ENCODE measurements around the gene SEMA4D. TPM values are rescaled to one million over a fixed set of nuclear protein-coding genes. Genes with fewer than 3 reads are reported as not detected.
A peak's percentile ranks its signal among the peaks of the same experiment; 100 is the strongest.
"Not testable (repeated sequence)": the region's sequence is repeated elsewhere in the genome, so short reads cannot be mapped to it uniquely, and the experiment has no call there.

Gene SEMA4D
- polyA plus RNA-seq, 1 donor from 2014 or later: 35.3 TPM

DNA sequence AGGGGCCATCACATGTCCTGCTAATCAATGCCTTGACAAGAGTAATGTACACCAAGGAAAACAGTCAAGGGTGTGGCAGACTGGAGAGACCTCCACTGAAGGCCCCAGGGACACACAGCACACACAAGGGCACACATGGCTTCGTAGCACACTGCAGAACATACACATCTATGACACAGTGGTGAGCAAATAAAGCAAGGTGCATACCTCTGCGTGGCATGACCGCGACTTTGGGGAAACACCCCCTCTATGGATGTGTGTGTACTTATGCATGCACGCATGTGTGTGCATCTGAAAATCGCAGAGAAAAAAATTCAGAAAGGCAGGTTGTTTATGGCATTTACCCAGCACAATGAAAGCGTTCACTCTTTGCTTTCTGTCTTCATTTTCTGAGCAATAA is 20.5 kb downstream of the SEMA4D start:
- Mint-ChIP-seq H3K9me3 (no peaks in the 10 kb centered on the region), H3K36me3 (peaks cover 2% of the 10 kb centered on the region), H3K27ac (peak overlapping the region; percentile 41 to 78 (median 78)), H3K4me1 (peaks cover 34 to 47% (median 40%) of the 10 kb centered on the region in 3 donors), H3K27me3 (no peaks in the 10 kb centered on the region), H3K4me3 (peak overlapping the region in 3 of 4 donors; percentile 38 to 72 (median 65))

DNA sequence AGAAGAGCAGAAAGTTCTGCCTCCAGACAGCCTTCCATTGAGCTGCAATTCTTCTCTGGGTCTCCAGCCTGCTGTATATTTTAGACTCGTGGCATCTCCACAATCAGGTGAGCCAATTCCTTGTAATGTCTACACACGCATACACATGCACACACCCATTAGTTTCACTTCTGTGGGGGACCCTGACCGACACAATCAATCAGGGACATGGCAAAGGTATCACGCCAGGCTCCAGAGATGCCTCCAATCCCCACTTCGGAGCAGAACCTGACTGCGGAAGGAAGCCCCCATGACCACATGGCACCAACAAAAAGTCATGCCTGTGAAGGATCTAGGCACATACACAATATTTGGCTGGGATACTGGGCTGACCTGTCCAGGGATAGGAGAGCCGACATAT is 21.4 kb downstream of the SEMA4D start:
- H3K4me1 Mint-ChIP-seq: peaks cover 39 to 50% (median 45%) of the 10 kb centered on the region in 3 donors
- H3K27ac Mint-ChIP-seq: peak overlapping the region in 1 of 3 donors; percentile 78
- peaks cover 5% of the 10 kb centered on the region for H3K36me3 Mint-ChIP-seq
- no peaks in the 10 kb centered on the region for H3K9me3 Mint-ChIP-seq
- no peaks in the 10 kb centered on the region for H3K27me3 Mint-ChIP-seq
- peak overlapping the region in 1 of 4 donors; percentile 28 for H3K4me3 Mint-ChIP-seq

DNA sequence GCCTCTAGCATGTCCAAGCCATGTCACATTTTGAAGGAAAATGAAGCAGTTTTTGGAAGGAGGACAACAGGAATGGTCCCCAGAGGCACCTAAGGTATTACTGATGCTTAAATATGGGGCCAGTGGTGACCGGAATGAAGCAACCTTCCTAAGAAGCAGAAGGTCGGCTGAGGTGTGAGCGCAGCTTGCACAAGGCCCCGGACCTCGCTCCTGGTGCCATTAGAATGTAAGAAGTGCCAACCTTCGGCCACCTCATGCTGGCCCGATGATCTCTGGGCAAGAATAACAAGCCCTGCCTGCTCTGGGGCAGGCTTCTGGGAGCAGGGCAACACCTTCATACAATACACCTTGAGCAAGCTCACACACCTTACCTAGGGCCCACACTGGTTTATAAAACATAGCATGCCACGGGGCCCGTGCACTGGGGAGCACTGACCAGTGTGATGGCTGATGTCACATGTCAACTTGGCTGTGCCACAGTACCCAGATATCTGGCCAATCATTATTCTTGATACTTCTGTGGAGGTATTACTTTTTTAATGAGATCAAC is 21.9 kb downstream of the SEMA4D start:
- Mint-ChIP-seq H3K27ac (peak overlapping the region in 1 of 3 donors; percentile 90), H3K4me3 (no peak overlapping the region), H3K9me3 (no peaks in the 10 kb centered on the region), H3K4me1 (peaks cover 40 to 52% (median 45%) of the 10 kb centered on the region in 3 donors), H3K36me3 (peaks cover 5% of the 10 kb centered on the region), H3K27me3 (no peaks in the 10 kb centered on the region)

DNA sequence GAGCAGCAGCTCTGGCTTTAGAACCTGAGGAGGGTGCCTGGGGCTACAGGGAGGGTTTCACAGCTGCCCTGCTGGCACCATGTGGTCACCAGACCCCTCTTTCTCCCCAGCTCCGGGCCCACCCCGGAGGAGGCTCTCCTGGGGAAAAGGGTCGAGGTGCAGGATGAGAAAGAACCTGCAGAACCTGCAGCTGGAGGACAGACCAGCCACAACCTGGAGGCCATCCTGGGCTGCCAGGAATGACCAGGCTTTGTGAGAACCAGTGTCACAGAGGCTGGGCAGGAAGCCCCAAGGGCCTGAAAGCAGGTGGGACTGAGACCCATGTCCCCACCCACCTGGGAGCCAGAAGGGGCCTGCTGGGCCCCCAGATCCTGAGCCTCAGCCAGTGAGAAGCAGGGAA is 23.0 kb downstream of the SEMA4D start:
- Mint-ChIP-seq H3K4me3 (no peak overlapping the region), H3K36me3 (peaks cover 5% of the 10 kb centered on the region), H3K4me1 (peaks cover 49 to 60% (median 54%) of the 10 kb centered on the region in 3 donors), H3K9me3 (no peaks in the 10 kb centered on the region), H3K27ac (no peak overlapping the region), H3K27me3 (no peaks in the 10 kb centered on the region)

DNA sequence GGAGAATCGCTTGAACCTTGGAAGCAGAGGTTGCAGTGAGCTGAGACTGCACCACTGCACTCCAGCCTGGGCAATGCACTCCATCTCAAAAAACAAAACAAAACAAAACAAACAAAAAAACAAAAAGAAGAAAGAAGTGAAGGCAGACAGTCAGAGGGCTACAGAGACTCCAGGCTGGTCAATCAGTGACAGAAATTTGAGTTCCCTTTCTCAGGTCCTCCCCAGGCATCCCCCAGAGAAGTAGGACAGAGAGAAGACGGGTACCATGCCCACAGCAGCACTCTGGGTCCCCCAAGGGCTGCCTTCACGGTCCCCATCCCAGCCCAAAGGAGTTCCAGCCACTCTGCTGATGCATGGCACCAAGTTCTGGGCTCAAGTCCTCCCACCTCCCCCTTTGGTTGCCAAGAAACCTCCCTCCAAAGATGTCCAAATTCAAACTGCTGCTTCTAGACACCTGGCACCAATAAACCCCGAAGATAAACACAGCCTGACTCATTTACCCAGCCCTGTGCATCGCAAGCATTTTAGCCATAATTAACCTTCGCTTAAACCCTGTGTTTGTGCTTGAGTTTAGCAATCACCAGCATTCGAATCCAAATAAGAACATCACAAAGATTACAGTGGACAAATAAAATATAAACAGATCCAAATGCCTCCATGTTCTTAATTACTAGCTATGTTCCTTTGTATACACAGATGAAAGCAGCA is 24.0 kb downstream of the SEMA4D start:
- Mint-ChIP-seq H3K36me3 (peaks cover 5% of the 10 kb centered on the region), H3K27ac (peak overlapping the region in 1 of 3 donors; percentile 45), H3K9me3 (no peaks in the 10 kb centered on the region), H3K4me1 (peaks cover 60 to 67% (median 63%) of the 10 kb centered on the region in 3 donors), H3K4me3 (no peak overlapping the region), H3K27me3 (no peaks in the 10 kb centered on the region)

DNA sequence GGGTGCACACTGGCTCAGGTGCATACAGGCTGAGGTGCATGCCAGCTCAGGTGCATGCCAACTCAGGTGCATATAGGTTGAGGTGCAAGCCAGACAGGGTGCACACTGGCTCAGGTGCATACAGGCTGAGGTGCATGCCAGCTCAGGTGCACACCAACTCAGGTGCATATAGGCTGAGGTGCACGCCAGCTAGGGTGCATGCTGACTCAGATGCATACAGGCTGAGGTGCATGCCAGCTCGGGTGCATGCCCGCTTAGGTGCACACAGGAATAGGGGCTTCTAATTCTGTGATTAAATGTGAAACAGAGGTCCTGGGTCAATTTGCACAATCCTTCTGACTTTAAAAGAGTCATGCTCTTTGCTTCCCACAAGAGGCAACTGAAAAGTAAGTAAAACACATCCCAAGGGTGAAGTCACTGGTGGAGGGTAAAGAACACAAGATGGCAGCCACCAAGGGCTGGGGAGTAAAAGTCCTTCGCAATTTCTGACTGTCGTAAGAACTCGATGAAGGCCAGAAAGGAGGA is 26.1 kb downstream of the SEMA4D start:
- peak overlapping the region in 2 of 3 donors; percentile 6 to 40 for H3K27ac Mint-ChIP-seq
- H3K4me1 Mint-ChIP-seq: peaks cover 58 to 67% (median 61%) of the 10 kb centered on the region in 3 donors
- H3K27me3 Mint-ChIP-seq, H3K9me3 Mint-ChIP-seq, H3K36me3 Mint-ChIP-seq, H3K4me3 Mint-ChIP-seq: not testable (repeated sequence)

DNA sequence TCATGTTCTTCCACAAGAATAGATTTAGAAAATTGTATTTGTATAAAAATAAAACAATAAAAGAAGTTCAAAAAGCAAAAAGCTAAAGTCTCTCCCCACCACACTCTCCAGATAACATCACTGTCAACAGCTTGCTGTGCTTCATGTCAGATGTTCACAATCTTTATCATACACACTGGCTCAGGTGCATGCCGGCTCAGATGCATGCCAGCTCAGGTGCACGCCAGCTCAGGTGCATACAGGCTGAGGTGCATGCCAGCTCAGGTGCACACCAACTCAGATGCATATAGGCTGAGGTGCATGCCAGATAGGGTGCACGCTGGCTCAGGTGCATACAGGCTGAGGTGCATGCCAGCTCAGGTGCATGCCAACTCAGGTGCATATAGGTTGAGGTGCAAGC is 26.5 kb downstream of the SEMA4D start:
- no peak overlapping the region for H3K27ac Mint-ChIP-seq
- H3K4me1 Mint-ChIP-seq: peaks cover 58 to 67% (median 60%) of the 10 kb centered on the region in 3 donors
- H3K27me3 Mint-ChIP-seq: no peaks in the 10 kb centered on the region
- no peak overlapping the region for H3K4me3 Mint-ChIP-seq
- H3K9me3 Mint-ChIP-seq: no peaks in the 10 kb centered on the region
- H3K36me3 Mint-ChIP-seq: peaks cover 5% of the 10 kb centered on the region

DNA sequence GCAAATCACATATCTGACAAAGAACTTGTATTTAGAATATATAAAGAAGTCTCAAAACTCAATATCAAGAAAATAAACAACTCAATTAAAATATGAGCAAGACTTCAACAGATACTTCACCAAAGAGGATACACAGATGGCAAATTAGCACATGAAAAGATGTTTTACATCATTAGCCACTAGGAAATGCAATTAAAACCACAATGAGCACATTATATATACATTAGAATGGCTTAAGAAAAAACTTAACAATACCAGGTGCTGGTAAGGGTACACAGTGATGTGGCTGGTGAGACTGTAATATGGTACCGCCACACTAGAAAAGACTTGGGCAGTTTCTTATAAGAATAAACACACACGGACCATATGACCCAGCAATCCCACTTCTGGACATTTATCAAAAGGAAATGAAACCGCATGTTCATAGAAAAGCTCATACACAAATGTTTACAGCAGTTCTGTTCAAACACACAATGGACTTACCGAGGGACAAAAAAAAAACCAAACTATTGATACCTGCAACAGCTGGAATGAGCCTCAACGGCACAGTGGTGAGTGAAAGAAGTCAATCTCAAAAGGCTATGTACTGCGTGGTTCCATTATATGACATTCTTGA is 27.6 kb downstream of the SEMA4D start:
- H3K27ac Mint-ChIP-seq: no peak overlapping the region
- no peak overlapping the region for H3K4me3 Mint-ChIP-seq
- no peaks in the 10 kb centered on the region for H3K9me3 Mint-ChIP-seq
- peaks cover 61 to 70% (median 61%) of the 10 kb centered on the region in 3 donors for H3K4me1 Mint-ChIP-seq
- H3K36me3 Mint-ChIP-seq: peaks cover 5% of the 10 kb centered on the region
- H3K27me3 Mint-ChIP-seq: no peaks in the 10 kb centered on the region

DNA sequence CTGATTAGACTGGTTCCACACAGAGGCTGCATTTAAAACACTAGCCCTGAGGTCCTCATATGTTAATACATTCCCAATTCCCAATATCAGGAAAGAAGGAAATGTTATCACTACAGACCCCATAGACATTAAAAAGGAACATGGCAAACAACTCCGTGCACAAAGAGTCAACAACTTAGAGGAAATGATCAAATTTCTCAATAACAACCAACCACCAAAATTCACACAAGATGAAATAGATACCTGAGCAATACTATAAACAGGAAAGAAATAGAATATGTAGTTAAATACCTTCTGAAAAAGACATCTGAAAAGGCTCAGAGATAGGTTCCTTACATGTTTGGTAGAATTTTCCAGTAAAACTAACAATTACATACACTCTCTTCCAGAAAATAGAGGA is 28.9 kb downstream of the SEMA4D start:
- peaks cover 67 to 77% (median 69%) of the 10 kb centered on the region in 3 donors for H3K4me1 Mint-ChIP-seq
- no peaks in the 10 kb centered on the region for H3K27me3 Mint-ChIP-seq
- peaks cover 5% of the 10 kb centered on the region for H3K36me3 Mint-ChIP-seq
- no peaks in the 10 kb centered on the region for H3K9me3 Mint-ChIP-seq
- peak overlapping the region in 3 of 4 donors; percentile 34 to 76 (median 43) for H3K4me3 Mint-ChIP-seq
- H3K27ac Mint-ChIP-seq: peak overlapping the region in 1 of 3 donors; percentile 65

DNA sequence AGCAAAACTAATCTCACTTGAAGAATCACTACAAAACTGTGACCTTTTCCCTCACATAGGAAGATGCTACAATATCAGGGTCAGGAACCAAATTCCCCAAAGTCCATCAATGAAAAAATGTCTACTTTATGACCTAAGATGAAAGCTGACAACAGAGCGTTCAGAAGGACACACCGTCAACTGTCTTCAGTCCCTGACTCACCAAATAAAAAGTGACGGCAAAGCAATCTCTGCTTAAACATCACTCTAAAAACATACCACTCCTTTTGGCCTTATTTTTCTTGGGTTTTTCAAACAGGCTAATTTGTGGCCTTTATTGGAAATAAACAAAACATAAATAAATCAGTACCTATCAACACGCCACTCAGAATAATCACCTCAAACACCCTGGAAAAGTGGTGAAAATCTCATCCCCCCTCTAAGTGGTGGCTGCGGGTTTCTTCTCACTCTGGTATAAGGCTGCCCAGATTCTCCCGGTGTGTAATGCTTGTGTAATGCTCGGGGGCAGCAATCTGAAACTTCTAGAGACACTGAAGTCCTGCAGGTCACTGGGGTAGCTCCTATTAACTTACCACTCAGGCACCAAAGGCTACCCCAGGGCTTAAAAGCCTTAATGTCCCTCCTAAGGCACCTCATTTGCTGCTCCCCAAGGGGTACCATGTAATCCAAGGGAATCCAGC is 29.5 kb downstream of the SEMA4D start:
- Mint-ChIP-seq H3K4me3 (peak overlapping the region in 3 of 4 donors; percentile 28 to 81 (median 34)), H3K27me3 (no peaks in the 10 kb centered on the region), H3K4me1 (peaks cover 68 to 79% (median 69%) of the 10 kb centered on the region in 3 donors), H3K27ac (peak overlapping the region in 2 of 3 donors; percentile 54 to 65), H3K9me3 (no peaks in the 10 kb centered on the region), H3K36me3 (peaks cover 5% of the 10 kb centered on the region)

DNA sequence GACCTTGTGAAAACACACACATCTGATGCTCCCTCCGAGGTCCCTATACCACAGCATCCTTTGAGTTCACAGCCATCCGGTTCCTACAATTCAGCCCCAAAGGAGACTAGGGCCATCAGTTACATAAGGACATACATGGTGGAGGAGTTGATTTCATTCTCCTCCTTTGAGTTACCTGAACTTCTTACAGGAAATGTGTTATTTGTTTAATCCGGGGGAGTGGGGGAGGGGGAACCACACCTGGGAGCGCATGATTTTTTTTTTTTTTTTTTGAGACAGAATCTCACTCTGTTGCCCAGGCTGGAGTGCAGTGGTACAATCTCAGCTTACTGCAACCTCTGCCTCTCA is 30.7 kb downstream of the SEMA4D start:
- Mint-ChIP-seq H3K9me3 (no peaks in the 10 kb centered on the region), H3K27ac (peak overlapping the region; percentile 67 to 94 (median 84)), H3K4me1 (peaks cover 68 to 87% (median 68%) of the 10 kb centered on the region in 3 donors), H3K36me3 (peaks cover 3% of the 10 kb centered on the region), H3K27me3 (no peaks in the 10 kb centered on the region), H3K4me3 (peak overlapping the region; percentile 22 to 93 (median 73))

DNA sequence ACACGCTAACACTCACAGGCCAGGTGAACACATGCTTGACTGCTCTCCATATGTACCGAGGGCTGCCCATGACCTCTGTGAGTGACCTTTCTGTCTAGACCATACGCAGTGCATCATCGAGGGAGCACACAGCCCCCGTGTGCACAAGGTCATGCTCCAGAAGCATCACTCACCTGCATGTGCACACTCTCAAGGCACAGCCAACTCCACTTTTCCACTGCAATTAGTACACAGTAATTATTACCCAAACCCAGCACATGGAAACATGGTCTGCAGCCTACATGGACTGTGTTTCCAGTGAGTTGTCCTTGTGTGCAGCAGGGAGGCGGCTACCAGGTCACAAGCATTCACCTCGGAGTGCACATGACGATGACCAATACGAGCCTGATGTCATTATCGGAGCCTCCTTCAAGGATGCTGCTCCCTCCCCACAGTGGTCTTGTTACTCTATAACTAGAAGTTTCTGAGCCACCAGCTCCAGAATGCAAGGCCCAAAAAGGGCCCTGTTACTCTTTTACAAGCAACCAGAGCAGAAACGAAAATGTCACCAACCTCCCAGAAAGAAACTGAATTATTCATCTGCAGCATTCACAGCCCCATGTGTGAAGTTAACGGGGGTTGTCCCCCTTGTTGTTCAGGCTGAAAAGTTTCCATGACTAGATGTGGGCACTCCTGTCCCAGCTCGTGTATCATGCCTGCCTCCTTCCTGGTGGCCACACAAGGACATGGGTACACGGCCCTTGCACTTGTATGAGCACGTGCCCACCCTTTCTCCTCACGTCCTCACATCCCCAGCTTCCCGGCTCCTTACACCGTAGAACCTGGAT is 31.2 kb downstream of the SEMA4D start:
- Mint-ChIP-seq H3K4me1 (peaks cover 67 to 88% (median 67%) of the 10 kb centered on the region in 3 donors), H3K4me3 (peak overlapping the region; percentile 22 to 93 (median 73)), H3K27me3 (no peaks in the 10 kb centered on the region), H3K9me3 (no peaks in the 10 kb centered on the region), H3K36me3 (no peaks in the 10 kb centered on the region), H3K27ac (peak overlapping the region; percentile 67 to 94 (median 84))

DNA sequence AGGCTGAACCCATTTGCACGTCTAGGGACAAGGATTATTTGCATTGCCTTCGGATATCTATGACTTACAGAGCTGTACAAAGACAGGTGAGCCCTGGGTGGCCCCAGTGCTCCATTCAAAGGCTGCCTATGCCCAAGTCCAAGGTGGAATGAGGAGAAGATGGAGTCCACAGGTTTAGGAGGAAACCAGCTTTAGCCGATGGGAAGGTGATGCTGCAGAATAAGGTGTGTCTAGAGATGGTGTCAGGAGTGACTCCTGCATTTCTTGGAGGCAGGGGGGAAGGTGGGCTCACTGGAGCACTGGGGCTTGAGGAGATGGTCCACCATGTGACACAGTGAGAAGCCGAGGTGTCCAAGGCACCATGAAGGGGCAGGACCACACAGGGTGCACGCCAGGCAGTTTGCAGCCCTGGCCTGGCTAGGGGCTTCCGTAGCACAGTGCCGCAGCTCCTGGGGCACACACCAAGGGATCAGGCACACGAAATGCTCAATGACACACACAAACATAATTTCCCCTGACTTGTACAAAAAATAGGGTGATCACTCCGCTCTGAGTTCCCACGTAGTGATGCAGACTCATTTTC is 32.1 kb downstream of the SEMA4D start:
- Mint-ChIP-seq H3K9me3 (no peaks in the 10 kb centered on the region), H3K36me3 (no peaks in the 10 kb centered on the region), H3K27me3 (no peaks in the 10 kb centered on the region), H3K4me3 (peak overlapping the region in 3 of 4 donors; percentile 22 to 93 (median 81)), H3K27ac (peak overlapping the region; percentile 67 to 84 (median 80)), H3K4me1 (peaks cover 64 to 86% (median 64%) of the 10 kb centered on the region in 3 donors)

DNA sequence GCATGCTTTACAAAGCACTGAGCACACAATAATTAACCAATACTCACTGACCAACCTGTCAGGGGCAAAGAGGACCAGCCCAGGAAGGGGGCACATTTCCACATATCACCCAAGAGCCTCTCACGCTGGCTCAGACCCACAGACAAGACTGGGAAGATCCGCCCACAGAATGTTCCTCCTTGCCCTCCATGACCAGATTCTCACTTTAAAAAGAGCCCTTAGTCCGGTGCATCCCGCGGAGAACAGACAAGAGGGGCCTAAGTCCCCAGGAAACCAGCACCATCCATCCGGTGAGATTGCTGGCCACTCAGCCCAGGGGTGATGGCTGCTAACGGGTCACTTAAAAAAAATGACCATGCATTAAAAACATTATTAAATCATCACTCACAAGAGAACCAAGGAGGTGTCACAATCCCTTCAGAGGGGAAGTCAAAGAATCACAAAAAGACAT is 32.9 kb downstream of the SEMA4D start:
- peak overlapping the region; percentile 67 to 87 (median 75) for H3K27ac Mint-ChIP-seq
- no peaks in the 10 kb centered on the region for H3K9me3 Mint-ChIP-seq

More for the DNA sequence above, 32.9 kb downstream of the SEMA4D start:
- Mint-ChIP-seq H3K4me1 (peaks cover 62 to 83% (median 62%) of the 10 kb centered on the region in 3 donors), H3K27me3 (no peaks in the 10 kb centered on the region), H3K36me3 (no peaks in the 10 kb centered on the region), H3K4me3 (peak overlapping the region; percentile 36 to 93 (median 84))
